Measurements from ENCODE around the gene KLC1. TPM values are rescaled to one million over a fixed set of nuclear protein-coding genes. Genes with fewer than 3 reads are reported as not detected.
A peak's percentile ranks its signal among the peaks of the same experiment; 100 is the strongest.

The KLC1 gene
- total RNA-seq, 2 experiments from 2014 or later, result 126 to 135 TPM

- ChIA-PET POLR2A (no interaction called here), CTCF (interaction anchor here (1.2 kb wide), 1 partner anchor 14 kb away, joined by 3 read pairs; no protein-coding TSS in a partner anchor)
These were observed 70.2 kb downstream of the KLC1 start for GRCh38 chr14:103699261-103699661.

GRCh38 chr14:103699901-103700752 is 71.1 kb downstream of the KLC1 start:
- Mint-ChIP-seq H3K36me3 (ENCODE audit: low read depth) (peaks cover 22% of the 10 kb centered on the region), H3K4me1 (peaks cover 9% of the 10 kb centered on the region), H3K9me3 (no peaks in the 10 kb centered on the region), H3K27me3 (no peaks in the 10 kb centered on the region), H3K4me3 (no peak overlapping the region), H3K27ac (peak overlapping the region; percentile 9)
- POLR2A ChIA-PET, result no interaction called here
- no peak for DNase-seq
- CTCF ChIA-PET, result interaction anchor here (1.3 kb wide), 1 partner anchor 14 kb away, joined by 3 read pairs; no protein-coding TSS in a partner anchor

More at GRCh38 chr14:103699261-103699661, 70.2 kb downstream of the KLC1 start:
- Mint-ChIP-seq H3K36me3 (ENCODE audit: low read depth) (peaks cover 18% of the 10 kb centered on the region), H3K27me3 (no peaks in the 10 kb centered on the region), H3K4me3 (no peak overlapping the region), H3K9me3 (no peaks in the 10 kb centered on the region), H3K27ac (peak overlapping the region; percentile 9), H3K4me1 (peaks cover 5% of the 10 kb centered on the region)
- DNase-seq, result no peak

- CTCF ChIA-PET, result interaction anchor here (1.3 kb wide), 1 partner anchor 14 kb away, joined by 3 read pairs; no protein-coding TSS in a partner anchor
- POLR2A ChIA-PET, result no interaction called here
- no peak for DNase-seq
- Mint-ChIP-seq H3K4me3 (no peak overlapping the region), H3K9me3 (no peaks in the 10 kb centered on the region), H3K27me3 (no peaks in the 10 kb centered on the region), H3K36me3 (ENCODE audit: low read depth) (peaks cover 20% of the 10 kb centered on the region), H3K4me1 (peaks cover 11% of the 10 kb centered on the region), H3K27ac (no peak overlapping the region)
These were observed 71.9 kb downstream of the KLC1 start for GRCh38 chr14:103700753-103701490.

GRCh38 chr14:103702095-103702494 is 73.1 kb downstream of the KLC1 start:
- Mint-ChIP-seq H3K36me3 (ENCODE audit: low read depth) (peaks cover 14% of the 10 kb centered on the region), H3K27ac (no peak overlapping the region), H3K27me3 (no peaks in the 10 kb centered on the region), H3K4me1 (peaks cover 11% of the 10 kb centered on the region), H3K4me3 (no peak overlapping the region), H3K9me3 (no peaks in the 10 kb centered on the region)
- ChIA-PET POLR2A (interaction anchor here (0.6 kb wide), 1 partner anchor 12 kb away, joined by 3 read pairs; no protein-coding TSS in a partner anchor), CTCF (interaction anchor here (0.9 to 1.6 kb wide), 2 partner anchors 15 to 33 kb away, joined by 3 read pairs; no protein-coding TSS in a partner anchor)
- no peak for DNase-seq

GRCh38 chr14:103702497-103703432 is 73.8 kb downstream of the KLC1 start:
- H3K36me3 Mint-ChIP-seq (ENCODE audit: low read depth), result peaks cover 14% of the 10 kb centered on the region
- ChIA-PET POLR2A (interaction anchor here (0.6 kb wide), 1 partner anchor 11 kb away, joined by 3 read pairs; no protein-coding TSS in a partner anchor), CTCF (interaction anchor here (0.9 to 1.6 kb wide), 4 partner anchors 10 to 33 kb away, joined by 3 to 6 read pairs (median 3); no protein-coding TSS in a partner anchor)
- H3K4me1 Mint-ChIP-seq, result peaks cover 11% of the 10 kb centered on the region
- no peak overlapping the region for H3K4me3 Mint-ChIP-seq
- H3K27ac Mint-ChIP-seq, result peak overlapping the region; percentile 55
- H3K27me3 Mint-ChIP-seq, result no peaks in the 10 kb centered on the region
- H3K9me3 Mint-ChIP-seq, result no peaks in the 10 kb centered on the region
- DNase-seq, result no peak

- ChIA-PET POLR2A (no interaction called here), CTCF (interaction anchor here (1.1 to 1.6 kb wide), 3 partner anchors 11 to 32 kb away, joined by 3 to 6 read pairs (median 3); no protein-coding TSS in a partner anchor)
- Mint-ChIP-seq H3K4me3 (no peak overlapping the region), H3K36me3 (ENCODE audit: low read depth) (peaks cover 14% of the 10 kb centered on the region), H3K27me3 (no peaks in the 10 kb centered on the region), H3K4me1 (peaks cover 11% of the 10 kb centered on the region), H3K27ac (no peak overlapping the region), H3K9me3 (no peaks in the 10 kb centered on the region)
- DNase-seq, result no peak
These were observed 74.7 kb downstream of the KLC1 start for GRCh38 chr14:103703433-103704385.

GRCh38 chr14:103704708-103705107 is 75.7 kb downstream of the KLC1 start:
- ChIA-PET CTCF (interaction anchor here (1.6 kb wide), 1 partner anchor 12 kb away, joined by 6 read pairs; no protein-coding TSS in a partner anchor), POLR2A (no interaction called here)
- Mint-ChIP-seq H3K27me3 (no peaks in the 10 kb centered on the region), H3K9me3 (no peaks in the 10 kb centered on the region), H3K4me1 (peaks cover 11% of the 10 kb centered on the region), H3K4me3 (no peak overlapping the region), H3K27ac (no peak overlapping the region), H3K36me3 (ENCODE audit: low read depth) (peaks cover 14% of the 10 kb centered on the region)
- DNase-seq, result no peak

- peaks cover 15% of the 10 kb centered on the region for H3K36me3 Mint-ChIP-seq (ENCODE audit: low read depth)
- H3K27ac Mint-ChIP-seq, result no peak overlapping the region
- H3K4me3 Mint-ChIP-seq, result no peak overlapping the region
- ChIA-PET POLR2A (no interaction called here), CTCF (no interaction called here)
- no peak for DNase-seq
- no peaks in the 10 kb centered on the region for H3K9me3 Mint-ChIP-seq
- H3K27me3 Mint-ChIP-seq, result no peaks in the 10 kb centered on the region
- peaks cover 11% of the 10 kb centered on the region for H3K4me1 Mint-ChIP-seq
These were observed 76.1 kb downstream of the KLC1 start for GRCh38 chr14:103705118-103705503.

GRCh38 chr14:103705504-103706284 is 76.7 kb downstream of the KLC1 start:
- Mint-ChIP-seq H3K36me3 (ENCODE audit: low read depth) (peaks cover 16% of the 10 kb centered on the region), H3K9me3 (no peaks in the 10 kb centered on the region), H3K4me1 (peaks cover 12% of the 10 kb centered on the region), H3K4me3 (no peak overlapping the region), H3K27me3 (no peaks in the 10 kb centered on the region), H3K27ac (no peak overlapping the region)
- CTCF ChIA-PET, result interaction anchor here (0.5 kb wide), 1 partner anchor 1421 kb away, joined by 3 read pairs; no protein-coding TSS in a partner anchor
- POLR2A ChIA-PET, result no interaction called here
- no peak for DNase-seq

- POLR2A ChIA-PET, result no interaction called here
- no peak overlapping the region for H3K4me3 Mint-ChIP-seq
- no peaks in the 10 kb centered on the region for H3K27me3 Mint-ChIP-seq
- H3K4me1 Mint-ChIP-seq, result peaks cover 19% of the 10 kb centered on the region
- no peak overlapping the region for H3K27ac Mint-ChIP-seq
- H3K36me3 Mint-ChIP-seq (ENCODE audit: low read depth), result peaks cover 16% of the 10 kb centered on the region
- H3K9me3 Mint-ChIP-seq, result no peaks in the 10 kb centered on the region
- no peak for DNase-seq
- CTCF ChIA-PET, result interaction anchor here (0.5 kb wide), 1 partner anchor 1420 kb away, joined by 3 read pairs; no protein-coding TSS in a partner anchor
These were observed 77.7 kb downstream of the KLC1 start for GRCh38 chr14:103706551-103707328.

Measured in activated CD4-positive, alpha-beta T cell treated with anti-CD3 and anti-CD28 coated beads, Interleukin-2, amount 10 ng/mL, durations not matched to agents 7 days and 5 days (primary cell).